ENCODE measurements around the gene ATP6V1G3.
"Not testable (repeated sequence)": the region's sequence is repeated elsewhere in the genome, so short reads cannot be mapped to it uniquely, and the experiment has no call there.

ATP6V1G3 gene

GRCh38 chr1:198483645-198484044, 56.8 kb downstream of the ATP6V1G3 start:
- TF ChIP-seq CTCF (IDR thresholded peaks at IDR 0.05; ENCODE audit: low read depth, low read length): no peak
- DNase-seq (ENCODE audit: low read depth, low spot score): no peak
- no peak overlapping the region for H3K4me3 ChIP-seq (ENCODE audit: low read depth, low read length)
- in situ Hi-C loops (cut with HindIII; ENCODE audit: low sequenced_read_pairs): no loop called here

- in situ Hi-C loops (cut with HindIII; ENCODE audit: low sequenced_read_pairs): no loop called here
- no peak overlapping the region for H3K4me3 ChIP-seq (ENCODE audit: low read depth, low read length)
- TF ChIP-seq CTCF (IDR thresholded peaks at IDR 0.05; ENCODE audit: low read depth, low read length): no peak
- no peak for DNase-seq (ENCODE audit: low read depth, low spot score)
Observed at GRCh38 chr1:198483006-198483405, 57.5 kb downstream of the ATP6V1G3 start.

- H3K4me3 ChIP-seq (ENCODE audit: low read depth, low read length): no peak overlapping the region
- no peak for DNase-seq (ENCODE audit: low read depth, low spot score)
- in situ Hi-C loops (cut with HindIII; ENCODE audit: low sequenced_read_pairs): no loop called here
- no peak for TF ChIP-seq CTCF (IDR thresholded peaks at IDR 0.05; ENCODE audit: low read depth, low read length)
Observed at GRCh38 chr1:198481661-198482060, 58.8 kb downstream of the ATP6V1G3 start.

GRCh38 chr1:198480876-198481275, 59.6 kb downstream of the ATP6V1G3 start:
- H3K4me3 ChIP-seq (ENCODE audit: low read depth, low read length): no peak overlapping the region
- in situ Hi-C loops (cut with HindIII; ENCODE audit: low sequenced_read_pairs): no loop called here
- DNase-seq (ENCODE audit: low read depth, low spot score): no peak
- TF ChIP-seq CTCF (IDR thresholded peaks at IDR 0.05; ENCODE audit: low read depth, low read length): no peak

- H3K4me3 ChIP-seq (ENCODE audit: low read depth, low read length); DNase-seq (ENCODE audit: low read depth, low spot score); in situ Hi-C loops (cut with HindIII; ENCODE audit: low sequenced_read_pairs): not testable (repeated sequence)
Observed at GRCh38 chr1:198477354-198477753, 63.1 kb downstream of the ATP6V1G3 start.
